Activated T-cell treated with anti-CD3 and anti-CD28 coated beads, Interleukin-2, amount 50 U/mL, for 72 hours (primary cell): ENCODE measurements around the gene ZDHHC12. TPM values are rescaled to one million over a fixed set of nuclear protein-coding genes. Genes with fewer than 3 reads are reported as not detected.

Experiments used
- ATAC-seq, 2 donors: fragments of 150-1000 bp; cut with Tn5 transposase; replicated peaks in 1 of 2; 2 replicates each; pipeline ENCODE4 v1.10.0; 2021; ENCODE audit warnings: moderate library complexity in 2 of 2, mild to moderate bottlenecking in 1 of 2
- DNase-seq, 2 donors: peaks; one replicate each; pipeline ENCODE4 v3.0.0; 2021 to 2022; ENCODE audit warnings: mixed read lengths in 1 of 2
- H3K27ac Mint-ChIP-seq: one replicate; pipeline ENCODE4 v1.8.0; 2022; ENCODE audit warnings: mild to moderate bottlenecking, moderate library complexity, mixed read lengths
- H3K27me3 Mint-ChIP-seq: one replicate; pipeline ENCODE4 v1.8.0; 2022; ENCODE audit warnings: low read depth, mixed read lengths
- H3K36me3 Mint-ChIP-seq, 2 donors: one replicate each; pipeline ENCODE4 v1.8.0; 2022; ENCODE audit warnings: mixed read lengths in 2 of 2, mild to moderate bottlenecking in 1 of 2; ENCODE audit not compliant: insufficient read depth in 2 of 2
- H3K4me1 Mint-ChIP-seq: one replicate; pipeline ENCODE4 v1.8.0; 2022; ENCODE audit warnings: low read depth, mixed read lengths
- H3K4me3 Mint-ChIP-seq, 2 donors: one replicate each; pipeline ENCODE4 v1.8.0; 2022; ENCODE audit warnings: mild to moderate bottlenecking in 2 of 2, mixed read lengths in 2 of 2, moderate library complexity in 2 of 2
- H3K9me3 Mint-ChIP-seq, 2 donors: one replicate each; pipeline ENCODE4 v1.8.0; 2022; ENCODE audit warnings: mixed read lengths in 2 of 2
- total RNA-seq, 2 donors: library from RNA; stranded (reverse); gene quantifications; one replicate each; pipeline ENCODE4 v1.2.3, GENCODE V29; 2022

The ZDHHC12 gene, protein sequence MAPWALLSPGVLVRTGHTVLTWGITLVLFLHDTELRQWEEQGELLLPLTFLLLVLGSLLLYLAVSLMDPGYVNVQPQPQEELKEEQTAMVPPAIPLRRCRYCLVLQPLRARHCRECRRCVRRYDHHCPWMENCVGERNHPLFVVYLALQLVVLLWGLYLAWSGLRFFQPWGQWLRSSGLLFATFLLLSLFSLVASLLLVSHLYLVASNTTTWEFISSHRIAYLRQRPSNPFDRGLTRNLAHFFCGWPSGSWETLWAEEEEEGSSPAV
- total RNA-seq, result 10 to 100 TPM; 48.7 to 53.7 TPM

DNA sequence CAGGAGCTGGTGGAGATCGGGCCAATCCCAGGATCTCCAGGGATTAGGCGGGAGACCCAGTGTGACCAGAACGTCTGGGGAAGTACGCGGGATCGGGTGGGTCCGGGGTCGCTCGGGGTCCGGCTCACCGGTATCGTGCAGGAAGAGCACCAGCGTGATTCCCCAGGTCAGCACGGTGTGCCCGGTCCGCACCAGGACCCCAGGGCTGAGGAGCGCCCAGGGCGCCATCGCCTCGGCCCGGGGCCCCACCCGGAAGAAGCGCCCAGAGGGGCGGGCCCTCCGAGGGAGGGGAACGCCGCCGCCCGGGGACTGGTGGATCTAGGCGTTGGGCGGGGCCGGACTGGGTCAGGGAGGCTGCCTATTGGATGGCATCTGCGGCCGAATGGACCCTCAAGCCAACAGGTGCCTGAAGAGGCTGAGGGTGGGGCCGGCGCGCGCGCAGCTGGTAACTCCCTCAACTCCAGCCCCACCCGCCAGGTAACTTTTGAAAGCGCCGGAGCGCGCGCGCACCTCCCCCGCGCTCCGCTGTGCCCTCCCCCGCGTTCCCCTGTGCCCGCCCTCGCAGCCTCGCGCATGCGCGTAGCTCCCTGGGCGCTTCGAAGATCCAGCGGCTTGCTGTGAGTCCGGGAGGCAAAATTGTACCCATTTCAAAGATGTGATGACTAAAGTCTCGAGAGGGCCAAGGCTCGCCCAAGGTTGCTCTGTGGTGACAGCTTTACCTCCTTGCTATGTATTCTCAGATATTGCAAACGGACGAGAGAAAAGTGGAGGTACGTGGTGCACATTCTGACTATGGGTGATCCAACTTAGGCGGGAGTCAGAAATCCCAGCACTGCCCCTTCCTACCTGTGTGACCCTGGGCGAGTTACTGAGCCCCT is at the start of gene ZDHHC12:
TSS of gene ZDHHC12 (minus strand) at position 262 of the 878 bp plus-strand sequence. CDS start at position 228, 34 bp downstream.
- H3K9me3 Mint-ChIP-seq, result no peaks in the 10 kb centered on the region
- H3K4me3 Mint-ChIP-seq, result peak within 1 kb of the TSS; percentile 88 to 98
- ATAC-seq (peak; percentile 98), DNase-seq (peak; percentile 100)
- H3K4me1 Mint-ChIP-seq, result peaks cover 58% of the 10 kb centered on the region
- peaks cover 2 to 3% of the 10 kb centered on the region in 2 donors for H3K36me3 Mint-ChIP-seq
- peak within 1 kb of the TSS; percentile 94 for H3K27ac Mint-ChIP-seq
- no peaks in the 10 kb centered on the region for H3K27me3 Mint-ChIP-seq

DNA sequence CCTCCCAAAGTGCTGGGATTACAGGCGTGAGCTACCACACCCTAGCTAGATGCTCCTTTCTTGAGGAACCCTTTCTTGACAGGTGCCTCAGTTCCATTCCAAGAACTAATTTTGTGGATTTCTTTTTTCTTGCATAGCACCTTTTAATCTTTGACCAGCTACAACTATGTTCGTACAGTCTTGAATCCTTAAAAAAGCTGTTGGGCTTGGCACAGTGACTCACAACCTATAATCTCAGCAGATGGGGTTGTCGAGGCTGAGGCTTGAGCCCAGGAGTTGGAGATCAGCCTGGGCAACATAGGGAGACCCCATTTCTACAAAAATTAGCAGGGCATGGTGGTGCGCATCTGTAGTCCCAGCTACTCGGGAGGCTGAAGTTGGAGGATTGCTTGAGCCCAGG is 49.1 kb upstream of the ZDHHC12 start:
- no peak for DNase-seq
- Mint-ChIP-seq H3K27me3 (no peaks in the 10 kb centered on the region), H3K36me3 (peaks cover 0 to 11% of the 10 kb centered on the region in 2 donors), H3K4me3 (peak overlapping the region; percentile 46 to 98), H3K27ac (no peak overlapping the region), H3K4me1 (peaks cover 28% of the 10 kb centered on the region), H3K9me3 (peaks cover 2 to 3% of the 10 kb centered on the region in 2 donors)
- no peak for ATAC-seq

- Mint-ChIP-seq H3K4me3 (peak within 1 kb of the TSS; percentile 92 to 98), H3K27ac (peak within 1 kb of the TSS; percentile 81), H3K9me3 (peaks cover 2 to 3% of the 10 kb centered on the region in 2 donors), H3K4me1 (peaks cover 28% of the 10 kb centered on the region), H3K36me3 (peaks cover 0 to 11% of the 10 kb centered on the region in 2 donors), H3K27me3 (no peaks in the 10 kb centered on the region)
- ATAC-seq (peak; percentile 96 to 97), DNase-seq (peak; percentile 94 to 98)
Measured at GRCh38 chr9:128771745-128772519, 48.0 kb upstream of the ZDHHC12 start, which contains the start of gene ZER1. ZER1 (minus strand) TSS chr9:128771927; CDS start chr9:128755565, 16,362 bp downstream.

DNA sequence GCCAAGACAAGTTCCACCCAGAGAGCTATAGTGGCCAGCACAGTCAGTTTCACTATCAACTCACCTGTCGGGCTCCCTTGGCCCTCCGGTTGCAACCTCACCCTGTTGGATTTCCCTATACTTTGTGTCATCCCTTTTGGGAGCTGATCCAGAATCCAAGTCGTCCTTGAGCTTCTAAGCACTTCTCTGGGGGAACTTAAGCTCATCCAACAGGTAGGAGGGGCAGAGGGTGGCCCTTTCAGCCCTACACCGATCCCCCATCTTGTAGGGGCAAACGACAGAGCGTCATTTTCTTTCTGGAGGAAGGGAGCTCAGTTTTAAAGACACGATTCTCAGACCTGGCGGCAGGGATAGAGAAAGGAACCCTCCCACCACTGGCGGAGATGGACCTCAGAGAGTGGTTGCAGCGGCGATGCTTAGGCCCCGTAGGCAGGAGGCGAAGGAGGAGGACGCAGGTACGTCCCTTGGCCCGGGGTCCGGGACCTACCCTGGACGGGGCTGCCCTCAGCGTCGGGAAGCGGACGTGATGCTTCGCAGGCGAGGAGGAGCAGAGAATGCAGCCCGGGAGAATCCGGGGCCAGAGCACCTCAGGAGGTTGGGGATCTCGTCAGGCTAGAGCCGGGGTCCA is 47.3 kb upstream of the ZDHHC12 start:
- H3K9me3 Mint-ChIP-seq, result peaks cover 2 to 3% of the 10 kb centered on the region in 2 donors
- H3K27me3 Mint-ChIP-seq, result no peaks in the 10 kb centered on the region
- DNase-seq, result peak in 1 of 2 donors; percentile 7
- ATAC-seq, result peak; percentile 26 to 41
- H3K36me3 Mint-ChIP-seq, result peaks cover 0 to 11% of the 10 kb centered on the region in 2 donors
- H3K4me1 Mint-ChIP-seq, result peaks cover 28% of the 10 kb centered on the region
- H3K27ac Mint-ChIP-seq, result peak overlapping the region; percentile 81
- H3K4me3 Mint-ChIP-seq, result peak overlapping the region; percentile 92 to 98

DNA sequence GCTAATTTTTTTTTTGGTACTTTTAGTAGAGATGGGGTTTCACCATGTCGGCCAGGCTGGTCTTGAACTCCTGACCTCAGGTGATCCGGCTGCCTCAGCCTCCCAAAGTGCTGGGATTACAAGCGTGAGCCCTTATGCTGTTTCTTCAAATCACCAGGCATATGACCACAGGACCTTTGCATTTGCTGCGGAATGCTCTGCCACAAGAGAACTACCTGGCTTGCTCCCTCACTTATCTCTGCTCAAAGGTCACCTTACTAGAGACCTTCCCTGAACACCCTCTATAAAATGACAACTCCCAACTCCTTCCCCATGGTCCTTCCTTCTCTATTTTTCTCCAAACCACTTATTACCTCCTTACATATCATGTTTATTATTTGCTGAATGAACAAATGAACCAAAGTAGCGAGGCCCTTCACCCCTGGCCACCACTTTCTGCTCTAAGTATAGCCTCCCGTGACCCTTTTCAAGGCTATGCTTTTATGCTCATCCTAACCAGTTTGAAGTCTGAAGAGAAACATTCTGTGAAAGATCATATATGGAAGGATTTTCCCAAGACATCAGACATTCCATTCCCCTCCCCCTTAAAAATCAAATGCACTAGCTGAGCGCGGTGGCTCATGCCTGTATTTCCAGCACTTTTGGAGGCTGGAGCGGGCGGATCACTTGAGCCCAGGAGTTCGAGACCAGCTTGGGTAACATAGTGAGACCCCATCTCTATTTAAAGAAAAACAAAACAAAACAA is 46.5 kb upstream of the ZDHHC12 start:
- Mint-ChIP-seq H3K4me3 (peak overlapping the region; percentile 92 to 98), H3K27ac (peak overlapping the region; percentile 81), H3K27me3 (no peaks in the 10 kb centered on the region), H3K4me1 (peaks cover 28% of the 10 kb centered on the region), H3K36me3 (peaks cover 0 to 7% of the 10 kb centered on the region in 2 donors), H3K9me3 (peaks cover 2 to 3% of the 10 kb centered on the region in 2 donors)
- ATAC-seq (no peak), DNase-seq (no peak)

DNA sequence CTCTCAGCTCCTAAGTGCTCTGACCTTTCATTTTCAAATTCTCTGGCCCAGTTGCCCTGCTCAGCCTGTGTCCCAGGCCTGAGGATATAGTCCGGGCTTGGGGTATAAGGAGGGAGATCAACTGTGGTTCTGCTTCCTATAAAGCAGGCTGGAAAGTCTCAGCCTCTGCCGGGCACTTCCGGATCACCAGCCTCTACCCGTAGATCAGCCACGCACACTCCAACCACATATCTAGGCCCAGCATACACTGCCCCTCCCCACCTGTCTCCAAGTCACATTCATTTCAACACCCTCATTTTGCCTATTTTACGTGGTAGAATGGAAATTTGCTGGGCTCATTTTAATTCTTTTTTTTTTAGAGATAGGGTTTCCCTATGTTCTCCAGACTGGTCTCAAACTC is 44.7 kb upstream of the ZDHHC12 start:
- no peaks in the 10 kb centered on the region for H3K9me3 Mint-ChIP-seq
- peaks cover 0 to 2% of the 10 kb centered on the region in 2 donors for H3K36me3 Mint-ChIP-seq
- ATAC-seq (no peak), DNase-seq (no peak)
- H3K27ac Mint-ChIP-seq, result no peak overlapping the region
- H3K27me3 Mint-ChIP-seq, result no peaks in the 10 kb centered on the region
- H3K4me1 Mint-ChIP-seq, result peaks cover 28% of the 10 kb centered on the region
- no peak overlapping the region for H3K4me3 Mint-ChIP-seq

DNA sequence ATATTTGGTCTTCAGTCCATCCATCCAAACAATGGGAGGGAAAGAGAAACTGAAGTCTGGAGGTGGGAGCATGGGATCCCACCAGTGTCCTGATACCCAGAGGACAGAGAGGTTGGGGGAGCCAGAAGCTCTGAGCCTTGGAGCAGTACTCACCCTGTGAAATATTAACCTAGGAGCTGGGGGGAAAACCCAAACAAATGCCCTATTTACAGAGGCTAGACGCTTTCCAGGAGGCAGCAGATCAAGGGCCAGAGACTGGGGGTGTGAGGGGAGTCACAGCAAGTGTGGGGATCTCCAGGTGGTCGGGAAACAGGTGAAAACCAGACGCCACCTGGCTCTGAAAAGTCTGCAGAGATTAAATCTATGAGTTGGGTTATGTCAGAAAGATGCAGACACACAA is 41.6 kb upstream of the ZDHHC12 start:
- Mint-ChIP-seq H3K36me3 (peaks cover 0 to 2% of the 10 kb centered on the region in 2 donors), H3K27ac (no peak overlapping the region), H3K4me1 (peaks cover 21% of the 10 kb centered on the region), H3K27me3 (no peaks in the 10 kb centered on the region), H3K4me3 (no peak overlapping the region), H3K9me3 (no peaks in the 10 kb centered on the region)
- DNase-seq (no peak), ATAC-seq (no peak)

DNA sequence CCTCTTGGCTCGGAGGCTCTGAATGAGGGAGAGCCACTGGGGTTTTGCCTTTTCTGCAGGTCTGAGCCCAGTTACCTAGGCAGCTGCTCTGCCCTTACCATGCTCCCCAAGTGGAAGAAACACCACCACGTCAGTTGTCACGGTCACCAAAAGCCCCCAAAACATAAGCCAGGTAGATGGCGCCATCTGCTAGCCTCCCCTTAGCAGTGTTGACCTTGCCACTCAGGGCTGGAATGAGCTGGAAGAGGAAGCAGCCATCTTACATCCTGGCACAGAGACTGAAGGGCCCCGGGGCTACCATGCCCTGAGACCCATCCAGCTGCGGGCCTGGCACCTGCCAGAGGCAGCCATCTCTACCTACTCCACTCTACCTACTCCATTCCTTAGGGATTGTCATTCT is 40.4 kb upstream of the ZDHHC12 start:
- DNase-seq, result no peak
- Mint-ChIP-seq H3K9me3 (no peaks in the 10 kb centered on the region), H3K27ac (no peak overlapping the region), H3K4me3 (no peak overlapping the region), H3K36me3 (no peaks in the 10 kb centered on the region), H3K27me3 (no peaks in the 10 kb centered on the region), H3K4me1 (peaks cover 9% of the 10 kb centered on the region)
- no peak for ATAC-seq

- no peak overlapping the region for H3K27ac Mint-ChIP-seq
- no peaks in the 10 kb centered on the region for H3K27me3 Mint-ChIP-seq
- ATAC-seq (no peak), DNase-seq (no peak)
- no peaks in the 10 kb centered on the region for H3K36me3 Mint-ChIP-seq
- H3K4me3 Mint-ChIP-seq, result no peak overlapping the region
- H3K9me3 Mint-ChIP-seq, result no peaks in the 10 kb centered on the region
- no peaks in the 10 kb centered on the region for H3K4me1 Mint-ChIP-seq
Measured at GRCh38 chr9:128762671-128763449, 38.9 kb upstream of the ZDHHC12 start.

DNA sequence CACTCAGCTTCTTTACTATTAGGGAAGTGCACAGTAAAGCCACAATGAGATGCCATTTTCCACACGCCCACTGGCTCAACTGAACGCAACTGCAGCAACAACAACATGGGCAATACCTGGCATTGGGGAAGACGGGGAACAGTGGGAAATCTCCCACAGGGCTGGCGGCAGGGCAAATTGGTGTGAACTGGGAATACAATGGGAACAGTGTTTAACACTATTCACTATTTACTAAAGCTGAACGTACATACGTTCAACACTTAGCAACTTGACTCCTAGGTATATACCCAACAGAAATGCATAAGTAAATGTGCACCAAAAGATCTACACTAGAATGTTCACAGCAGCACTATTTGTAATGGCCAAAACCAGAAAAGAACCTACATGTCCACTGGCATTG is 33.7 kb upstream of the ZDHHC12 start:
- Mint-ChIP-seq H3K27ac (no peak overlapping the region), H3K36me3 (no peaks in the 10 kb centered on the region), H3K27me3 (no peaks in the 10 kb centered on the region), H3K4me1 (no peaks in the 10 kb centered on the region), H3K9me3 (no peaks in the 10 kb centered on the region), H3K4me3 (no peak overlapping the region)
- DNase-seq, result no peak
- no peak for ATAC-seq

- H3K36me3 Mint-ChIP-seq, result no peaks in the 10 kb centered on the region
- no peaks in the 10 kb centered on the region for H3K4me1 Mint-ChIP-seq
- ATAC-seq, result no peak
- no peaks in the 10 kb centered on the region for H3K27me3 Mint-ChIP-seq
- no peak overlapping the region for H3K4me3 Mint-ChIP-seq
- H3K9me3 Mint-ChIP-seq, result no peaks in the 10 kb centered on the region
- no peak for DNase-seq
- H3K27ac Mint-ChIP-seq, result no peak overlapping the region
Measured at GRCh38 chr9:128753627-128754026, 29.7 kb upstream of the ZDHHC12 start.
